ENCODE results near the gene OTOG. TPM values are rescaled to one million over a fixed set of nuclear protein-coding genes. Genes with fewer than 3 reads are reported as not detected.

The OTOG gene
- total RNA-seq, 6 experiments from 2014 or later: not detected

- no peaks in the 10 kb centered on the region for H3K4me1 ChIP-seq
- H3K27ac ChIP-seq: no peak overlapping the region
- no peaks in the 10 kb centered on the region for H3K9me3 ChIP-seq
- H3K27me3 ChIP-seq: no peaks in the 10 kb centered on the region
- no peaks in the 10 kb centered on the region for H3K36me3 ChIP-seq
- WGBS (ENCODE audit: insufficient coverage, low coverage, low lambda C conversion rate, missing lambda C conversion rate): 78% methylated on average over 2 of the region's 3 CpGs
- TF ChIP-seq POLR2A (IDR thresholded peaks at IDR 0.05): no peak
- no peak for TF ChIP-seq CTCF (IDR thresholded peaks at IDR 0.05)
- H3K4me3 ChIP-seq: no peak overlapping the region
- intact Hi-C loops (cut with DNase I): no loop called here
- DNase-seq: no peak
- ATAC-seq: no peak
Observed at GRCh38 chr11:17535488-17535887, 11.6 kb upstream of the OTOG start.

GRCh38 chr11:17537261-17537660, 9.8 kb upstream of the OTOG start:
- no peak for DNase-seq
- 80% methylated on average over 8 of the region's 8 CpGs for WGBS (ENCODE audit: insufficient coverage, low coverage, low lambda C conversion rate, missing lambda C conversion rate)
- TF ChIP-seq POLR2A (IDR thresholded peaks at IDR 0.05): no peak
- no peak for TF ChIP-seq CTCF (IDR thresholded peaks at IDR 0.05)
- H3K4me1 ChIP-seq: no peaks in the 10 kb centered on the region
- intact Hi-C loops (cut with DNase I): no loop called here
- H3K27me3 ChIP-seq: no peaks in the 10 kb centered on the region
- H3K36me3 ChIP-seq: no peaks in the 10 kb centered on the region
- no peak for ATAC-seq
- H3K27ac ChIP-seq: no peak overlapping the region
- no peak overlapping the region for H3K4me3 ChIP-seq
- no peaks in the 10 kb centered on the region for H3K9me3 ChIP-seq

- DNase-seq (no peak), ATAC-seq (no peak)
- WGBS (ENCODE audit: insufficient coverage, low coverage, low lambda C conversion rate, missing lambda C conversion rate): 82% methylated on average over 1 of the region's 1 CpG
- no peaks in the 10 kb centered on the region for H3K27me3 ChIP-seq
- H3K27ac ChIP-seq: no peak overlapping the region
- H3K9me3 ChIP-seq: no peaks in the 10 kb centered on the region
- no peaks in the 10 kb centered on the region for H3K36me3 ChIP-seq
- H3K4me1 ChIP-seq: no peaks in the 10 kb centered on the region
- intact Hi-C loops (cut with DNase I): no loop called here
- no peak for TF ChIP-seq POLR2A (IDR thresholded peaks at IDR 0.05)
- no peak for TF ChIP-seq CTCF (IDR thresholded peaks at IDR 0.05)
- H3K4me3 ChIP-seq: no peak overlapping the region
Observed at GRCh38 chr11:17538054-17538453, 9.0 kb upstream of the OTOG start.

- TF ChIP-seq POLR2A (IDR thresholded peaks at IDR 0.05): no peak
- no peak for TF ChIP-seq CTCF (IDR thresholded peaks at IDR 0.05)
- no peak for ATAC-seq
- no peak for DNase-seq
- Histone ChIP-seq H3K27ac (no peak overlapping the region), H3K36me3 (no peaks in the 10 kb centered on the region), H3K4me3 (no peak overlapping the region), H3K4me1 (no peaks in the 10 kb centered on the region), H3K27me3 (no peaks in the 10 kb centered on the region), H3K9me3 (no peaks in the 10 kb centered on the region)
- WGBS (ENCODE audit: insufficient coverage, low coverage, low lambda C conversion rate, missing lambda C conversion rate): 67% methylated on average over 1 of the region's 3 CpGs
- intact Hi-C loops (cut with DNase I): no loop called here
Observed at GRCh38 chr11:17538731-17539130, 8.3 kb upstream of the OTOG start.

- Histone ChIP-seq H3K27ac (no peak overlapping the region), H3K9me3 (no peaks in the 10 kb centered on the region), H3K27me3 (no peaks in the 10 kb centered on the region), H3K36me3 (no peaks in the 10 kb centered on the region), H3K4me3 (no peak overlapping the region), H3K4me1 (no peaks in the 10 kb centered on the region)
- TF ChIP-seq POLR2A (IDR thresholded peaks at IDR 0.05): no peak
- no peak for TF ChIP-seq CTCF (IDR thresholded peaks at IDR 0.05)
- intact Hi-C loops (cut with DNase I): no loop called here
- WGBS (ENCODE audit: insufficient coverage, low coverage, low lambda C conversion rate, missing lambda C conversion rate): 58% methylated on average over 3 of the region's 4 CpGs
- DNase-seq (no peak), ATAC-seq (no peak)
Observed at GRCh38 chr11:17540807-17541206, 6.3 kb upstream of the OTOG start.
